PC-9 (cell line): Measurements from ENCODE around the gene ZFR2.

Source experiments
- EZH2 ChIP-seq: fragments of 200-600 bp; sonication (generic); IDR thresholded peaks from 2 replicates; pipeline ENCODE4 v1.8.0; 2017; ENCODE audit warnings: antibody characterized with exemption, low read depth
- TF ChIP-seq, protein P1 (sequence below): fragments of 200-600 bp; sonication (generic); conservative IDR thresholded peaks from 2 replicates; pipeline ENCODE4 v1.6.1; 2017; ENCODE audit warnings: mixed run types, antibody characterized with exemption, mild to moderate bottlenecking, moderate library complexity

DNA sequence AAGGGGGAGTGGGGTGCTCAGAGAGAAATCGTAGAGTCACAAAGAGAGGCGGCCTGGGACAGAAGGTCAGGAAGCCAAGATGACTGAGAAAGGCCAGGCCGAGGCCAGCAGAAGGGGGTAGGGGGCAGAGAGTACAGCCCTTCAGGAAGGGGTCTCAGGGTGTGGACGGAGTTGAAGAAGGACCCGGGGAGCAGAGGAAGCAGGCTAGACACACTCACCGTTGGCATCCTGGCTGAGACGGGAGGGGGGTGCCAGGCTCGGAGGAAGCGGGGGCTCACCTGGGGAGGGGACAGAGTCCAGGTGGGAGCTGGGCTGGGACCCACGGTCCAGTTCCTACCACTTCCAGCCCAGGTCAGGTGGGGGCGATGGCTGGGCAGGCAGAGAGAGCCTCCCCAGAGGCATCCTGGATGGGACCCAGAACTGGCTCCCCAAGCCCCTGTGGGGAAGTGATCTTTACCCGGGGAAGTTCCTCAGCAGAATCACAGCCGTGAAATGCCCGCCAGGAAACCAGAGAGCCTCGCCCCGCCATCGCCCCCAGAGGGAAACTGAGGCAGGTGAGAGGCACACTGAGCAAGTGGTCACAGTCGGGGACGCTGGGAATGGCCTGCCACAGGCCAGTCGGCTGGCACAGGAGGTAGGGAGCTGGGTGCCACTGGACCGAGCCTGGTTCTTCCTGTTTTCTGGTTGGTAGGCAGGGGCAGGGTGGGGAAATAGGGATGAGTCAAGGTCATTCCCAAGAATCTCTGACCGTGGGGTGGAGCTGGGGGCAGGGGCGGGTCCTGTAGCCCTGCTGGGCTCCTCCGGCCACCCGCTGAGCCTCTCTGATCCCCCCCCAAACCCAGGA, 84.0 kb downstream of the ZFR2 start:
- TF ChIP-seq, protein P1, sequence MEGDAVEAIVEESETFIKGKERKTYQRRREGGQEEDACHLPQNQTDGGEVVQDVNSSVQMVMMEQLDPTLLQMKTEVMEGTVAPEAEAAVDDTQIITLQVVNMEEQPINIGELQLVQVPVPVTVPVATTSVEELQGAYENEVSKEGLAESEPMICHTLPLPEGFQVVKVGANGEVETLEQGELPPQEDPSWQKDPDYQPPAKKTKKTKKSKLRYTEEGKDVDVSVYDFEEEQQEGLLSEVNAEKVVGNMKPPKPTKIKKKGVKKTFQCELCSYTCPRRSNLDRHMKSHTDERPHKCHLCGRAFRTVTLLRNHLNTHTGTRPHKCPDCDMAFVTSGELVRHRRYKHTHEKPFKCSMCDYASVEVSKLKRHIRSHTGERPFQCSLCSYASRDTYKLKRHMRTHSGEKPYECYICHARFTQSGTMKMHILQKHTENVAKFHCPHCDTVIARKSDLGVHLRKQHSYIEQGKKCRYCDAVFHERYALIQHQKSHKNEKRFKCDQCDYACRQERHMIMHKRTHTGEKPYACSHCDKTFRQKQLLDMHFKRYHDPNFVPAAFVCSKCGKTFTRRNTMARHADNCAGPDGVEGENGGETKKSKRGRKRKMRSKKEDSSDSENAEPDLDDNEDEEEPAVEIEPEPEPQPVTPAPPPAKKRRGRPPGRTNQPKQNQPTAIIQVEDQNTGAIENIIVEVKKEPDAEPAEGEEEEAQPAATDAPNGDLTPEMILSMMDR, result no peak
- no peak for TF ChIP-seq EZH2
